Measurements from ENCODE around the gene DPPA2. TPM values are rescaled to one million over a fixed set of nuclear protein-coding genes. Genes with fewer than 3 reads are reported as not detected.
"Not testable (repeated sequence)": the region's sequence is repeated elsewhere in the genome, so short reads cannot be mapped to it uniquely, and the experiment has no call there.

Gene DPPA2
- total RNA-seq, 1 experiment from 2014 or later: 15.0 TPM

DNA sequence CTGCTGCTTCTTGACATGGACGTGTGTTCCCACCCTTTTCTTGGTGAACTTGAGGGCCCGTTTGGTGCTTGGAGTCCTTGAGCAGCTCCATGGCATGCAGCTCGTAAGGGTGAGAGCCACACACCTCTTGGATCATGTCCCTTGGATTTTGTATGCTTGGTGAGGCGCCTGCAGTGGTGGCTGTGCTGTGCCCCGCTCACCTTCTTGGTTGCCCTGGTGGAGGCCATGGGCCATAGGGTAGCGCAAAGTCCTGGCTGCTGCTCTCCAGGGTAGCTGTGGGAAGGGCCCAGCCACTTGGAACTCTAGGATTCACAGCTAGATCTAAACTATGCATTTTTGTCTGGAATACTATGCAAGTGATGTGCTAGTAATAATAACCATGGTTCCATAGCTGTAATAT, 47.8 kb upstream of the DPPA2 start:
- no peak overlapping the region for H3K4me3 Mint-ChIP-seq
- DNase-seq (ENCODE audit: low spot score) (no peak), ATAC-seq (peak; percentile 70)
- peaks cover 33% of the 10 kb centered on the region for H3K4me1 Mint-ChIP-seq
- POLR2A ChIA-PET: interaction anchor here (1.1 kb wide), 1 partner anchor 35 kb away, joined by 3 read pairs; no protein-coding TSS in a partner anchor
- H3K27me3 Mint-ChIP-seq (ENCODE audit: low read depth): no peaks in the 10 kb centered on the region
- H3K36me3 Mint-ChIP-seq: peaks cover 29% of the 10 kb centered on the region
- H3K27ac Mint-ChIP-seq: peak overlapping the region; percentile 41; the same call in 1 of the 2 replicates
- TF ChIP-seq ATF3 (CRISPR knock-in tag; conservative IDR thresholded peaks at IDR 0.05) (no peak), MYBL2 (CRISPR knock-in tag; IDR thresholded peaks at IDR 0.05) (no peak), TEAD1 (CRISPR knock-in tag; IDR thresholded peaks at IDR 0.05) (no peak), ZNF263 (CRISPR knock-in tag; IDR thresholded peaks at IDR 0.05; ENCODE audit: low read depth) (no peak), FOXP1 (CRISPR knock-in tag; IDR thresholded peaks at IDR 0.05; ENCODE audit: borderline replicate concordance) (no peak), JAZF1 (CRISPR knock-in tag; IDR thresholded peaks at IDR 0.05) (no peak), IRF2 (CRISPR knock-in tag; IDR thresholded peaks at IDR 0.05; ENCODE audit: borderline replicate concordance, low read depth) (no peak), PRRX2 (CRISPR knock-in tag; IDR thresholded peaks at IDR 0.05) (no peak)
- TF ChIP-seq, protein P1, sequence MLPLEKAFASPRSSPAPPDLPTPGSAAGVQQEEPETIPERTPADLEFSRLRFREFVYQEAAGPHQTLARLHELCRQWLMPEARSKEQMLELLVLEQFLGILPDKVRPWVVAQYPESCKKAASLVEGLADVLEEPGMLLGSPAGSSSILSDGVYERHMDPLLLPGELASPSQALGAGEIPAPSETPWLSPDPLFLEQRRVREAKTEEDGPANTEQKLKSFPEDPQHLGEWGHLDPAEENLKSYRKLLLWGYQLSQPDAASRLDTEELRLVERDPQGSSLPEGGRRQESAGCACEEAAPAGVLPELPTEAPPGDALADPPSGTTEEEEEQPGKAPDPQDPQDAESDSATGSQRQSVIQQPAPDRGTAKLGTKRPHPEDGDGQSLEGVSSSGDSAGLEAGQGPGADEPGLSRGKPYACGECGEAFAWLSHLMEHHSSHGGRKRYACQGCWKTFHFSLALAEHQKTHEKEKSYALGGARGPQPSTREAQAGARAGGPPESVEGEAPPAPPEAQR (CRISPR knock-in tag; IDR thresholded peaks at IDR 0.05): no peak
- TF ChIP-seq, protein P2, sequence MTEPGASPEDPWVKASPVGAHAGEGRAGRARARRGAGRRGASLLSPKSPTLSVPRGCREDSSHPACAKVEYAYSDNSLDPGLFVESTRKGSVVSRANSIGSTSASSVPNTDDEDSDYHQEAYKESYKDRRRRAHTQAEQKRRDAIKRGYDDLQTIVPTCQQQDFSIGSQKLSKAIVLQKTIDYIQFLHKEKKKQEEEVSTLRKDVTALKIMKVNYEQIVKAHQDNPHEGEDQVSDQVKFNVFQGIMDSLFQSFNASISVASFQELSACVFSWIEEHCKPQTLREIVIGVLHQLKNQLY (CRISPR knock-in tag; IDR thresholded peaks at IDR 0.05): no peak
- TF ChIP-seq, protein P3, sequence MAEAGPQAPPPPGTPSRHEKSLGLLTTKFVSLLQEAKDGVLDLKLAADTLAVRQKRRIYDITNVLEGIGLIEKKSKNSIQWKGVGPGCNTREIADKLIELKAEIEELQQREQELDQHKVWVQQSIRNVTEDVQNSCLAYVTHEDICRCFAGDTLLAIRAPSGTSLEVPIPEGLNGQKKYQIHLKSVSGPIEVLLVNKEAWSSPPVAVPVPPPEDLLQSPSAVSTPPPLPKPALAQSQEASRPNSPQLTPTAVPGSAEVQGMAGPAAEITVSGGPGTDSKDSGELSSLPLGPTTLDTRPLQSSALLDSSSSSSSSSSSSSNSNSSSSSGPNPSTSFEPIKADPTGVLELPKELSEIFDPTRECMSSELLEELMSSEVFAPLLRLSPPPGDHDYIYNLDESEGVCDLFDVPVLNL (CRISPR knock-in tag; IDR thresholded peaks at IDR 0.05; ENCODE audit: borderline replicate concordance, low read depth): no peak
- TF ChIP-seq, protein P4, sequence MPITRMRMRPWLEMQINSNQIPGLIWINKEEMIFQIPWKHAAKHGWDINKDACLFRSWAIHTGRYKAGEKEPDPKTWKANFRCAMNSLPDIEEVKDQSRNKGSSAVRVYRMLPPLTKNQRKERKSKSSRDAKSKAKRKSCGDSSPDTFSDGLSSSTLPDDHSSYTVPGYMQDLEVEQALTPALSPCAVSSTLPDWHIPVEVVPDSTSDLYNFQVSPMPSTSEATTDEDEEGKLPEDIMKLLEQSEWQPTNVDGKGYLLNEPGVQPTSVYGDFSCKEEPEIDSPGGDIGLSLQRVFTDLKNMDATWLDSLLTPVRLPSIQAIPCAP (CRISPR knock-in tag; IDR thresholded peaks at IDR 0.05): no peak
- H3K9me3 Mint-ChIP-seq: no peaks in the 10 kb centered on the region
- CTCF ChIA-PET: interaction anchor here (0.7 to 1.5 kb wide), 6 partner anchors 8 to 89 kb away, joined by 3 to 6 read pairs (median 4); no protein-coding TSS in a partner anchor

DNA sequence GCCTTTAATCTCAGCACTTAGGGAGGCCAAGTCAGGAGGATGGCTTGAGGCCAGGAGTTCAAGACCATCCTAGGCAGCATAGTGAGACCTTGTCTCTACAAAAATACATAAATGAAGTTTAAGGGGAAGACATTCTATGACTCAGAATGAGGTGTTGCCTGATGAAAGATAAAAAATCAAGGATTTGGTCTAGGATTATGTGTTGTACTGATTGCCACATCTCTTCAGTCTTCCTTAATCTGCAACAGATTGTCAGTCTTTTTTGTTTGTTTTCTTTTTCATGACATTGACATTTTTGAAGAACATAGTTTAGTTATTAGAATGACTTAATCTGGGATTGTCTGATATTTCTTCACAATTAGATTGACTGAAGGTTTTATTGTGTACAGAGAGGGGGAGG, 47.3 kb upstream of the DPPA2 start:
- no peaks in the 10 kb centered on the region for H3K27me3 Mint-ChIP-seq (ENCODE audit: low read depth)
- no peak for ATAC-seq
- ChIA-PET CTCF (interaction anchor here (1.1 to 1.4 kb wide), 3 partner anchors 18 to 88 kb away, joined by 4 to 6 read pairs (median 5); no protein-coding TSS in a partner anchor), POLR2A (interaction anchor here (1.1 kb wide), 1 partner anchor 34 kb away, joined by 3 read pairs; no protein-coding TSS in a partner anchor)
- TF ChIP-seq ZNF219 (CRISPR knock-in tag; IDR thresholded peaks at IDR 0.05; ENCODE audit: borderline replicate concordance) (no peak), NFE2L1 (CRISPR knock-in tag; IDR thresholded peaks at IDR 0.05) (no peak), SMAD4 (CRISPR knock-in tag; IDR thresholded peaks at IDR 0.05) (no peak)
- TF ChIP-seq, protein P1 (CRISPR knock-in tag; IDR thresholded peaks at IDR 0.05): no peak
- H3K27ac Mint-ChIP-seq: peak overlapping the region; percentile 82; the same call in 1 of the 2 replicates
- no peak for DNase-seq (ENCODE audit: low spot score)
- peaks cover 33% of the 10 kb centered on the region for H3K4me1 Mint-ChIP-seq
- peaks cover 29% of the 10 kb centered on the region for H3K36me3 Mint-ChIP-seq
- no peaks in the 10 kb centered on the region for H3K9me3 Mint-ChIP-seq
- no peak overlapping the region for H3K4me3 Mint-ChIP-seq

GRCh38 chr3:109362823-109363222, 46.5 kb upstream of the DPPA2 start:
- no peaks in the 10 kb centered on the region for H3K9me3 Mint-ChIP-seq
- CTCF ChIA-PET: no interaction called here
- no peaks in the 10 kb centered on the region for H3K27me3 Mint-ChIP-seq (ENCODE audit: low read depth)
- H3K4me1 Mint-ChIP-seq: peaks cover 34% of the 10 kb centered on the region
- no peak for TF ChIP-seq SP1 (CRISPR knock-in tag; conservative IDR thresholded peaks at IDR 0.05)
- TF ChIP-seq GABPB1 (CRISPR knock-in tag; IDR thresholded peaks at IDR 0.05): no peak
- TF ChIP-seq FOXP1 (CRISPR knock-in tag; IDR thresholded peaks at IDR 0.05; ENCODE audit: borderline replicate concordance): no peak
- no peak for TF ChIP-seq ZBTB21 (CRISPR knock-in tag; IDR thresholded peaks at IDR 0.05; ENCODE audit: borderline replicate concordance)
- TF ChIP-seq ATF1 (CRISPR knock-in tag; IDR thresholded peaks at IDR 0.05): no peak
- no peak for TF ChIP-seq CREB1 (CRISPR knock-in tag; IDR thresholded peaks at IDR 0.05)
- POLR2A ChIA-PET: interaction anchor here (1.1 kb wide), 1 partner anchor 34 kb away, joined by 3 read pairs; no protein-coding TSS in a partner anchor
- H3K27ac Mint-ChIP-seq: peak overlapping the region; percentile 82
- no peak overlapping the region for H3K4me3 Mint-ChIP-seq
- no peak for DNase-seq (ENCODE audit: low spot score)
- H3K36me3 Mint-ChIP-seq: peaks cover 27% of the 10 kb centered on the region
- ATAC-seq: no peak

DNA sequence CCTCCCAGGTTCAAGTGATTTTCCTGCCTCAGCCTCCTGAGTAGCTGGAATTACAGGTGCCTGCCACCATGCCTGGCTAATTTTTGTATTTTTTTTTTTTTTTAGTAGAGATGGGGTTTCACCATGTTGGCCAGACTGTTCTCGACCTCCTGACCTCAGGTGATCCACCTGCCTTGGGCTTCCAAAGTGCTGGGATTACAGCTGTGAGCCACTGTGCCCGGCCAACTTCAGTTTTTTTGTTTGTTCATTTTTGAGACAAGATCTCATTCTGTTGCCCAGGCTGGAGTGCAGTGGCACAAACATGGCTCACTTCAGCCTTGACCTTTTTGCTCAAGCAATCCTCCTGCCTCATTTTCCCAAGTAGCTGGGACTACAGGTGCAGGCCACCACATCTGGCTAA, 42.5 kb upstream of the DPPA2 start:
- H3K9me3 Mint-ChIP-seq; H3K4me3 Mint-ChIP-seq; H3K27me3 Mint-ChIP-seq (ENCODE audit: low read depth); ATAC-seq; DNase-seq (ENCODE audit: low spot score); POLR2A ChIA-PET: not testable (repeated sequence)
- H3K27ac Mint-ChIP-seq: peak overlapping the region; percentile 63
- H3K4me1 Mint-ChIP-seq: peaks cover 59% of the 10 kb centered on the region
- CTCF ChIA-PET: interaction anchor here (0.6 kb wide), 1 partner anchor 86 kb away, joined by 3 read pairs; no protein-coding TSS in a partner anchor
- peaks cover 32% of the 10 kb centered on the region for H3K36me3 Mint-ChIP-seq
